Right lobe of liver (tissue), 6 donors: ENCODE data around the gene SLC7A10. TPM values are rescaled to one million over a fixed set of nuclear protein-coding genes. Genes with fewer than 3 reads are reported as not detected.

Source experiments
- ATAC-seq, 4 donors: fragments of 200-7000 bp; cut with Tn5 transposase; one replicate each; pipeline ENCODE4 v1.9.1; 2020; ENCODE audit warnings: mild to moderate bottlenecking in 4 of 4, moderate library complexity in 4 of 4
- DNase-seq, 3 donors: peaks; one replicate each; pipeline ENCODE4 v3.0.0-alpha.2; 2020
- H3K27ac ChIP-seq, 3 donors: fragments of 200-600 bp; one replicate each; pipeline ENCODE4 v1.8.0; 2022
- H3K27me3 ChIP-seq, 2 donors: fragments of 200-600 bp; one replicate each; pipeline ENCODE4 v1.8.0; 2022
- H3K36me3 ChIP-seq, 4 donors: fragments of 200-600 bp; sonication (generic) in 1 of 4; one replicate each; pipeline versions ENCODE4 v1.5.1 to v1.8.0; 2017 to 2022; ENCODE audit warnings: control low read depth in 1 of 4
- H3K4me1 ChIP-seq, 4 donors: fragments of 200-600 bp; sonication (generic) in 1 of 4; one replicate each; pipeline versions ENCODE4 v1.5.1 to v1.8.0; 2017 to 2022; ENCODE audit warnings: control low read depth in 1 of 4
- H3K4me3 ChIP-seq, 3 donors: fragments of 200-600 bp; one replicate each; pipeline ENCODE4 v1.8.0; 2022
- H3K9me3 ChIP-seq, 4 donors: fragments of 200-600 bp; sonication (generic) in 1 of 4; one replicate each; pipeline versions ENCODE4 v1.5.1 to v1.8.0; 2017 to 2022; ENCODE audit warnings: control low read depth in 1 of 4
- CTCF ChIP-seq, 4 donors: fragments of 200-600 bp in 3 of 4; fragments of 450-650 bp in 1 of 4; IDR thresholded peaks; one replicate each; pipeline versions ENCODE4 v1.5.1 to v1.8.0; 2016 to 2022; ENCODE audit warnings: antibody characterized with exemption in 4 of 4, mild to moderate bottlenecking in 2 of 4
- POLR2A ChIP-seq: fragments of 450-650 bp; IDR thresholded peaks from one replicate; pipeline ENCODE4 v1.6.1; 2017; ENCODE audit warnings: antibody characterized with exemption, mild to moderate bottlenecking
- whole genome bisulfite sequencing: methylation state at CpG from one replicate; pipeline ENCODE4 v1.1.6; 2018; ENCODE audit warnings: low coverage, low lambda C conversion rate; ENCODE audit not compliant: insufficient coverage; ENCODE audit errors: missing lambda C conversion rate; 5-methylcytosine and 5-hydroxymethylcytosine counted together
- intact Hi-C, 2 donors: fragments of 100-400 bp; cut with DNase I; formaldehyde crosslinking; loops; one replicate each; pipeline versions ENCODE4 v1.11.2 to v1.14.1; 2022
- total RNA-seq, 6 experiments: library from RNA; depleted of rRNA in 2 of 6; stranded (reverse); fragments of >200 nt in 2 of 6; fragmentation: NEBNext Ultra II Directional in 3 of 6; extraction: Animal tissue kit (Norgen Biotek cat#: 25700) in 3 of 6; gene quantifications; one replicate each; pipeline versions ENCODE4 v1.1.0 to v1.2.4, GENCODE V29; 2016 to 2023
- donor health status: DM: no; HTN: yes; CAD: no.
- donor health status: DM: no; HTN: no; CAD: no.
- donor health status: DM: no; HTN: no; CAD: no.
- donor health status: DM: no; HTN: yes; CAD: no.
- donor health status: DM: no; HTN: yes; CAD: no.

The SLC7A10 gene
- total RNA-seq, 6 experiments from 2014 or later: not detected

GRCh38 chr19:33208371-33208895, 17.2 kb downstream of the SLC7A10 start:
- no peak overlapping the region for H3K4me3 ChIP-seq
- TF ChIP-seq POLR2A: no peak
- no peak for TF ChIP-seq CTCF (IDR thresholded peaks at IDR 0.05)
- peaks cover 0 to 4% (median 0%) of the 10 kb centered on the region in 4 donors for H3K36me3 ChIP-seq
- intact Hi-C loops: no loop called here
- DNase-seq (peak in 1 of 3 donors; percentile 46), ATAC-seq (no peak)
- WGBS: 55% methylated on average over 6 of the region's 11 CpGs
- H3K27ac ChIP-seq: no peak overlapping the region
- no peaks in the 10 kb centered on the region for H3K9me3 ChIP-seq
- no peaks in the 10 kb centered on the region for H3K27me3 ChIP-seq
- peaks cover 0 to 25% (median 0%) of the 10 kb centered on the region in 4 donors for H3K4me1 ChIP-seq

- Histone ChIP-seq H3K9me3 (no peaks in the 10 kb centered on the region), H3K4me1 (peaks cover 0 to 25% (median 0%) of the 10 kb centered on the region in 4 donors), H3K36me3 (peaks cover 0 to 4% (median 0%) of the 10 kb centered on the region in 4 donors), H3K27ac (no peak overlapping the region), H3K27me3 (no peaks in the 10 kb centered on the region), H3K4me3 (no peak overlapping the region)
- ATAC-seq (peak; percentile 66 to 85 (median 77)), DNase-seq (peak; percentile 44 to 84 (median 80))
- TF ChIP-seq POLR2A: no peak
- WGBS: 40% methylated on average over 3 of the region's 9 CpGs
- intact Hi-C loops: no loop called here
Observed at GRCh38 chr19:33207903-33208302, 17.7 kb downstream of the SLC7A10 start.

GRCh38 chr19:33207040-33207620, 18.5 kb downstream of the SLC7A10 start:
- no peak for ATAC-seq
- 97% methylated on average over 6 of the region's 38 CpGs for WGBS
- intact Hi-C loops: no loop called here

GRCh38 chr19:33206261-33207039, 19.2 kb downstream of the SLC7A10 start:
- no CpG with 5 or more reads among the region's 38 CpGs for WGBS
- TF ChIP-seq CTCF (IDR thresholded peaks at IDR 0.05) (no peak), POLR2A (no peak)
- H3K27me3 ChIP-seq: no peaks in the 10 kb centered on the region
- no peak overlapping the region for H3K4me3 ChIP-seq
- intact Hi-C loops: no loop called here
- peaks cover 0 to 4% (median 0%) of the 10 kb centered on the region in 4 donors for H3K36me3 ChIP-seq
- ATAC-seq (no peak), DNase-seq (peak in 1 of 3 donors; percentile 45)
- no peak overlapping the region for H3K27ac ChIP-seq
- H3K4me1 ChIP-seq: peaks cover 0 to 25% (median 0%) of the 10 kb centered on the region in 4 donors
- H3K9me3 ChIP-seq: no peaks in the 10 kb centered on the region

More at GRCh38 chr19:33207040-33207620, 18.5 kb downstream of the SLC7A10 start:
- Histone ChIP-seq H3K4me3 (no peak overlapping the region), H3K4me1 (peaks cover 0 to 25% (median 0%) of the 10 kb centered on the region in 4 donors), H3K9me3 (no peaks in the 10 kb centered on the region), H3K27me3 (no peaks in the 10 kb centered on the region), H3K36me3 (peaks cover 0 to 4% (median 0%) of the 10 kb centered on the region in 4 donors), H3K27ac (no peak overlapping the region)
- peak in 1 of 3 donors; percentile 44 for DNase-seq
- no peak for TF ChIP-seq CTCF (IDR thresholded peaks at IDR 0.05)
- TF ChIP-seq POLR2A: no peak
